Measurements from ENCODE around the gene DCP1A. TPM values are rescaled to one million over a fixed set of nuclear protein-coding genes. Genes with fewer than 3 reads are reported as not detected.
"Not testable (repeated sequence)": the region's sequence is repeated elsewhere in the genome, so short reads cannot be mapped to it uniquely, and the experiment has no call there.

DCP1A gene
- total RNA-seq, 1 donor from 2014 or later, result 25.0 TPM

DNA sequence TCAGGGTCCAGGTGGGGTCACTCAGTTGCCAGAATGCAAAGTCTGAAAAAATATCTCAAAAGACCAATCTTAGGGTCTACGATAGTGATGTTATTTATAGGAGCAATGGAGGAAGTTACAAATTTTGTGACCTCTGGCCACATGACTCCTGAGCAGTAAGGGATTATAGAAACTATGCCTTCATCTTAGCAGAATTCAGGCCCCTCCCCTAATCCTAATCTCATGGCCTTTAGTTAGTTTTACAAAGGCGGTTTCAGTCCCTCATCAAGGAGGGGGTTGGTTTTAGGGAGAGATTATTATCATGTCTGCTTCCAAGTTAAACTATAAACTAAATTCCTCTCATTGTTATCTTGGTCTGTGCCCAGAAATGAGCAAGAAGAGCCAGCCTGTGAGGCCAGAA lies 5.9 kb upstream of the DCP1A start:
- Mint-ChIP-seq H3K4me1 (ENCODE audit: low read depth, unreplicated experiment) (peaks cover 7% of the 10 kb centered on the region), H3K27me3 (ENCODE audit: low read depth, unreplicated experiment) (peaks cover 3% of the 10 kb centered on the region), H3K36me3 (ENCODE audit: low read depth, unreplicated experiment) (no peaks in the 10 kb centered on the region), H3K4me3 (ENCODE audit: unreplicated experiment) (no peak overlapping the region), H3K27ac (ENCODE audit: unreplicated experiment) (no peak overlapping the region), H3K9me3 (ENCODE audit: unreplicated experiment) (no peaks in the 10 kb centered on the region)
- Histone ChIP-seq H3K4me2 (ENCODE audit: low read length) (no peak overlapping the region), H3K9ac (ENCODE audit: low read length) (no peak overlapping the region), H3K4me1 (ENCODE audit: insufficient read depth, low read length) (peaks cover 4% of the 10 kb centered on the region), H3K27ac (ENCODE audit: low read depth, low read length) (no peak overlapping the region), H4K20me1 (ENCODE audit: insufficient read depth, low read length) (no peaks in the 10 kb centered on the region), H3K27me3 (ENCODE audit: insufficient read depth, low read length) (no peaks in the 10 kb centered on the region), H2AFZ (ENCODE audit: low read depth, low read length) (no peak overlapping the region), H3K9me3 (ENCODE audit: insufficient read depth, low read depth, low read length) (no peaks in the 10 kb centered on the region), H3K36me3 (ENCODE audit: insufficient read depth, low read length) (no peaks in the 10 kb centered on the region), H3K79me2 (ENCODE audit: insufficient read depth, low read length) (no peaks in the 10 kb centered on the region), H3K4me3 (ENCODE audit: insufficient read depth, low read depth, low read length) (no peak overlapping the region)
- TF ChIP-seq, protein P1, sequence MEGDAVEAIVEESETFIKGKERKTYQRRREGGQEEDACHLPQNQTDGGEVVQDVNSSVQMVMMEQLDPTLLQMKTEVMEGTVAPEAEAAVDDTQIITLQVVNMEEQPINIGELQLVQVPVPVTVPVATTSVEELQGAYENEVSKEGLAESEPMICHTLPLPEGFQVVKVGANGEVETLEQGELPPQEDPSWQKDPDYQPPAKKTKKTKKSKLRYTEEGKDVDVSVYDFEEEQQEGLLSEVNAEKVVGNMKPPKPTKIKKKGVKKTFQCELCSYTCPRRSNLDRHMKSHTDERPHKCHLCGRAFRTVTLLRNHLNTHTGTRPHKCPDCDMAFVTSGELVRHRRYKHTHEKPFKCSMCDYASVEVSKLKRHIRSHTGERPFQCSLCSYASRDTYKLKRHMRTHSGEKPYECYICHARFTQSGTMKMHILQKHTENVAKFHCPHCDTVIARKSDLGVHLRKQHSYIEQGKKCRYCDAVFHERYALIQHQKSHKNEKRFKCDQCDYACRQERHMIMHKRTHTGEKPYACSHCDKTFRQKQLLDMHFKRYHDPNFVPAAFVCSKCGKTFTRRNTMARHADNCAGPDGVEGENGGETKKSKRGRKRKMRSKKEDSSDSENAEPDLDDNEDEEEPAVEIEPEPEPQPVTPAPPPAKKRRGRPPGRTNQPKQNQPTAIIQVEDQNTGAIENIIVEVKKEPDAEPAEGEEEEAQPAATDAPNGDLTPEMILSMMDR (IDR thresholded peaks at IDR 0.05; ENCODE audit: insufficient read depth, low read depth, low read length), result no peak
- no peak for TF ChIP-seq EZH2 (IDR thresholded peaks at IDR 0.05; ENCODE audit: insufficient read depth, low read length)
- no peak for DNase-seq (ENCODE audit: low read depth)
- FAIRE-seq, result no peak

DNA sequence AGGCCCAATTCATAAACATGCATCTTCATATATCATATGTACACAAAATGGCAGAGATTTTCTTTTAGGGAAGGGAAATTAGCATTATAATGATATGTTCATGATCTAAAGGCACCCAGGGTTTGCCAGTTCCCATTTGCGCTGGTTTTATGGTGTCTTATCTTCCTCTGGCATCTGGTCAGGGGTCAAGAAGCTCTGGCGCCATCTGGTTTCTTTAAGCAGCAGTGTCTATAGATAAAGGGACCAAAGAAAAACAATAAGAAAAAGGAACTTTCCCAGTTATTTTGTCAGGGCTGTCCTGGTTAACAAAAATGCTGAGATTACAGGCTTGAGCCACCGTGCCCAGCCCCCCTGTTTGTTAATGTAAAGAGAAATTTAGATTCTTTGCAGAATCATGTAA lies 3.3 kb upstream of the DCP1A start:
- Histone ChIP-seq H3K9me3 (ENCODE audit: insufficient read depth, low read depth, low read length) (no peaks in the 10 kb centered on the region), H3K27ac (ENCODE audit: low read depth, low read length) (no peak overlapping the region), H3K27me3 (ENCODE audit: insufficient read depth, low read length) (no peaks in the 10 kb centered on the region), H3K9ac (ENCODE audit: low read length) (peak overlapping the region; percentile 9), H3K79me2 (ENCODE audit: insufficient read depth, low read length) (peaks cover 18% of the 10 kb centered on the region), H3K4me3 (ENCODE audit: insufficient read depth, low read depth, low read length) (no peak overlapping the region), H3K36me3 (ENCODE audit: insufficient read depth, low read length) (no peaks in the 10 kb centered on the region), H3K4me1 (ENCODE audit: insufficient read depth, low read length) (peaks cover 4% of the 10 kb centered on the region), H4K20me1 (ENCODE audit: insufficient read depth, low read length) (peaks cover 2% of the 10 kb centered on the region), H2AFZ (ENCODE audit: low read depth, low read length) (peak overlapping the region; percentile 19), H3K4me2 (ENCODE audit: low read length) (peak overlapping the region; percentile 17)
- Mint-ChIP-seq H3K9me3 (ENCODE audit: unreplicated experiment) (no peaks in the 10 kb centered on the region), H3K4me1 (ENCODE audit: low read depth, unreplicated experiment) (peaks cover 8% of the 10 kb centered on the region), H3K36me3 (ENCODE audit: low read depth, unreplicated experiment) (no peaks in the 10 kb centered on the region), H3K4me3 (ENCODE audit: unreplicated experiment) (no peak overlapping the region), H3K27ac (ENCODE audit: unreplicated experiment) (no peak overlapping the region), H3K27me3 (ENCODE audit: low read depth, unreplicated experiment) (no peaks in the 10 kb centered on the region)
- TF ChIP-seq, protein P1 (IDR thresholded peaks at IDR 0.05; ENCODE audit: insufficient read depth, low read depth, low read length), result peak; percentile 3
- TF ChIP-seq EZH2 (IDR thresholded peaks at IDR 0.05; ENCODE audit: insufficient read depth, low read length), result no peak
- DNase-seq (ENCODE audit: low read depth) (no peak), FAIRE-seq (no peak)

DNA sequence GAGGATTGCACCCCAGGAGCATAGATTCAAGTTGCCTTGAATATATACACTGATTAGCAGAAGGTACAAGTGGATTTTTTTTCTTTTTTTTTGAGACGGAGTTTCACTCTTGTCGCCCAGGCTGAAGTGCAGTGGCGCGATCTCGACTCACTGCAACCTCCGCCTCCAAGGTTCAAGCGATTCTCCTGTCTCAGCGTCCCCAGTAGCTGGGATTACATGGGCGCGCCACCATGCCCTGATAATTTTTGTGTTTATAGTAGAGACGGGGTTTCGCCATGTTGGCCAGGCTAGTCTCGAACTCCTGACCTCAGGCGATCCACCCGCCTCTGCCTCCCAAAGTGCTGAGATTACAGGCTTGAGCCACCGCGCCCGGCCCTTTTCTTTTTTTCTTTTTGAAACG lies 775 bp upstream of the DCP1A start:
- H3K27me3 Mint-ChIP-seq (ENCODE audit: low read depth, unreplicated experiment); H3K36me3 ChIP-seq (ENCODE audit: insufficient read depth, low read length); H3K27me3 ChIP-seq (ENCODE audit: insufficient read depth, low read length); H3K4me1 ChIP-seq (ENCODE audit: insufficient read depth, low read length); H3K9me3 ChIP-seq (ENCODE audit: insufficient read depth, low read depth, low read length); DNase-seq (ENCODE audit: low read depth); H3K4me1 Mint-ChIP-seq (ENCODE audit: low read depth, unreplicated experiment); H3K9me3 Mint-ChIP-seq (ENCODE audit: unreplicated experiment); H3K36me3 Mint-ChIP-seq (ENCODE audit: low read depth, unreplicated experiment); FAIRE-seq: not testable (repeated sequence)
- Mint-ChIP-seq H3K27ac (ENCODE audit: unreplicated experiment) (peak overlapping the region; percentile 98), H3K4me3 (ENCODE audit: unreplicated experiment) (peak overlapping the region; percentile 98)
- Histone ChIP-seq H3K4me3 (ENCODE audit: insufficient read depth, low read depth, low read length) (peak overlapping the region; percentile 97), H4K20me1 (ENCODE audit: insufficient read depth, low read length) (peaks cover 24% of the 10 kb centered on the region), H3K9ac (ENCODE audit: low read length) (peak overlapping the region; percentile 99), H3K4me2 (ENCODE audit: low read length) (peak overlapping the region; percentile 85), H3K27ac (ENCODE audit: low read depth, low read length) (peak overlapping the region; percentile 95), H3K79me2 (ENCODE audit: insufficient read depth, low read length) (peaks cover 41% of the 10 kb centered on the region), H2AFZ (ENCODE audit: low read depth, low read length) (peak overlapping the region; percentile 86)
